Testis (tissue), 2 donors: ENCODE results near the gene VWCE.

Experiments used
- POLR2A ChIP-seq: fragments of 450-650 bp; IDR thresholded peaks from one replicate; pipeline ENCODE4 v1.6.1; 2017; ENCODE audit warnings: antibody characterized with exemption, mild to moderate bottlenecking, moderate library complexity
- TF ChIP-seq, protein P1 (sequence below), 3 experiments: fragments of 450-650 bp in 2 of 3; fragments of 200-600 bp in 1 of 3; sonication (generic) in 1 of 3; IDR thresholded peaks; one replicate each; pipeline ENCODE4 v1.5.1; 2016 to 2019; ENCODE audit warnings: antibody characterized with exemption in 3 of 3, mild to moderate bottlenecking in 2 of 3, moderate library complexity in 1 of 3

DNA sequence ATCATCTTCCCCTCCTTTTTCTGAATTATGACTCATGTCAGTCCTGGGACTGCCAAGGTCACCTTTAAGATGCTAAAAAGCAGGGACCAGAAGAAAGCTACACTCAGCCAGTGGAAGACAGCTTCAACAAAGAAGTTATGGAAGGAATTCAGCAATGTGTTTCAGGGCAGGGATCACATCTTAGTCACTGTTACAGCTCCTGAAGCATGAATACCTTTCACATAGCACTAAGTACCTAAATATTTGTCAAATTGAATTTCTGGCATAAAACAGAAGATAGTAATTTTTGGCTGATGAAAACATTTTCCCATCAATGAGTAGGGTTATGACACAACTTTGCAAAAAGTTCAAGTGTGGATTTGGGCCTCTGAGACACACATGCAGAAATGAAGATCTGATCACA lies 32.6 kb upstream of the VWCE start:
- TF ChIP-seq, protein P1, sequence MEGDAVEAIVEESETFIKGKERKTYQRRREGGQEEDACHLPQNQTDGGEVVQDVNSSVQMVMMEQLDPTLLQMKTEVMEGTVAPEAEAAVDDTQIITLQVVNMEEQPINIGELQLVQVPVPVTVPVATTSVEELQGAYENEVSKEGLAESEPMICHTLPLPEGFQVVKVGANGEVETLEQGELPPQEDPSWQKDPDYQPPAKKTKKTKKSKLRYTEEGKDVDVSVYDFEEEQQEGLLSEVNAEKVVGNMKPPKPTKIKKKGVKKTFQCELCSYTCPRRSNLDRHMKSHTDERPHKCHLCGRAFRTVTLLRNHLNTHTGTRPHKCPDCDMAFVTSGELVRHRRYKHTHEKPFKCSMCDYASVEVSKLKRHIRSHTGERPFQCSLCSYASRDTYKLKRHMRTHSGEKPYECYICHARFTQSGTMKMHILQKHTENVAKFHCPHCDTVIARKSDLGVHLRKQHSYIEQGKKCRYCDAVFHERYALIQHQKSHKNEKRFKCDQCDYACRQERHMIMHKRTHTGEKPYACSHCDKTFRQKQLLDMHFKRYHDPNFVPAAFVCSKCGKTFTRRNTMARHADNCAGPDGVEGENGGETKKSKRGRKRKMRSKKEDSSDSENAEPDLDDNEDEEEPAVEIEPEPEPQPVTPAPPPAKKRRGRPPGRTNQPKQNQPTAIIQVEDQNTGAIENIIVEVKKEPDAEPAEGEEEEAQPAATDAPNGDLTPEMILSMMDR (IDR thresholded peaks at IDR 0.05) = no peak
- no peak for TF ChIP-seq POLR2A
